ENCODE data around the gene TMTC3.

TMTC3 gene

GRCh38 chr12:88200029-88200428 lies 57.9 kb downstream of the TMTC3 start:
- H3K79me2 ChIP-seq (ENCODE audit: insufficient read depth, low read length) = no peaks in the 10 kb centered on the region
- H3K4me2 ChIP-seq (ENCODE audit: insufficient read depth, low read length) = no peak overlapping the region
- no peaks in the 10 kb centered on the region for H3K27me3 ChIP-seq (ENCODE audit: insufficient read depth, low read length, poor library complexity)
- H3K27ac ChIP-seq (ENCODE audit: low read length) = no peak overlapping the region
- no peaks in the 10 kb centered on the region for H3K4me1 ChIP-seq (ENCODE audit: insufficient read depth, low read length)
- peaks cover 10% of the 10 kb centered on the region for H3K36me3 ChIP-seq (ENCODE audit: insufficient read depth, low read length)
- no peaks in the 10 kb centered on the region for H4K20me1 ChIP-seq (ENCODE audit: insufficient read depth, low read length)
- H3K4me3 ChIP-seq (ENCODE audit: low read depth in 1 of 2, low read length in 2 of 2) = no peak overlapping the region
- TF ChIP-seq EZH2 (IDR thresholded peaks at IDR 0.05; ENCODE audit: borderline replicate concordance, low read depth, low read length, severe bottlenecking) (no peak), CTCF (IDR thresholded peaks at IDR 0.05; ENCODE audit: borderline replicate concordance, extremely low read depth, low read length, poor library complexity, severe bottlenecking) (no peak)
- peaks cover 5% of the 10 kb centered on the region for H3K9me3 ChIP-seq (ENCODE audit: insufficient read depth, low read length, severe bottlenecking)
- no peak for ATAC-seq (ENCODE audit: insufficient read depth, low read depth)
- no peak overlapping the region for H3K9ac ChIP-seq (ENCODE audit: low read depth, low read length)
- no peak overlapping the region for H2AFZ ChIP-seq (ENCODE audit: low read depth, low read length)
- no peak for DNase-seq

GRCh38 chr12:88202500-88202899 lies 60.4 kb downstream of the TMTC3 start:
- H3K36me3 ChIP-seq (ENCODE audit: insufficient read depth, low read length) = no peaks in the 10 kb centered on the region; the same call in 1 of the 2 replicates
- H4K20me1 ChIP-seq (ENCODE audit: insufficient read depth, low read length) = no peaks in the 10 kb centered on the region
- no peak for TF ChIP-seq EZH2 (IDR thresholded peaks at IDR 0.05; ENCODE audit: borderline replicate concordance, low read depth, low read length, severe bottlenecking)
- no peak for TF ChIP-seq CTCF (IDR thresholded peaks at IDR 0.05; ENCODE audit: borderline replicate concordance, extremely low read depth, low read length, poor library complexity, severe bottlenecking)
- no peak overlapping the region for H2AFZ ChIP-seq (ENCODE audit: low read depth, low read length)
- no peak for DNase-seq
- peaks cover 5% of the 10 kb centered on the region for H3K9me3 ChIP-seq (ENCODE audit: insufficient read depth, low read length, severe bottlenecking)
- no peak overlapping the region for H3K4me3 ChIP-seq (ENCODE audit: low read depth in 1 of 2, low read length in 2 of 2)
- H3K27me3 ChIP-seq (ENCODE audit: insufficient read depth, low read length, poor library complexity) = no peaks in the 10 kb centered on the region
- no peak overlapping the region for H3K27ac ChIP-seq (ENCODE audit: low read length)
- no peaks in the 10 kb centered on the region for H3K4me1 ChIP-seq (ENCODE audit: insufficient read depth, low read length)
- no peak overlapping the region for H3K9ac ChIP-seq (ENCODE audit: low read depth, low read length)
- no peak overlapping the region for H3K4me2 ChIP-seq (ENCODE audit: insufficient read depth, low read length)
- H3K79me2 ChIP-seq (ENCODE audit: insufficient read depth, low read length) = no peaks in the 10 kb centered on the region
- ATAC-seq (ENCODE audit: insufficient read depth, low read depth) = no peak

GRCh38 chr12:88206601-88207000 lies 64.5 kb downstream of the TMTC3 start:
- ATAC-seq (ENCODE audit: insufficient read depth, low read depth) = no peak
- DNase-seq = no peak
- TF ChIP-seq CTCF (IDR thresholded peaks at IDR 0.05; ENCODE audit: borderline replicate concordance, extremely low read depth, low read length, poor library complexity, severe bottlenecking) = no peak
- no peak for TF ChIP-seq EZH2 (IDR thresholded peaks at IDR 0.05; ENCODE audit: borderline replicate concordance, low read depth, low read length, severe bottlenecking)
- no peaks in the 10 kb centered on the region for H3K79me2 ChIP-seq (ENCODE audit: insufficient read depth, low read length)
- no peak overlapping the region for H3K9ac ChIP-seq (ENCODE audit: low read depth, low read length)
- peaks cover 5% of the 10 kb centered on the region for H3K9me3 ChIP-seq (ENCODE audit: insufficient read depth, low read length, severe bottlenecking)
- H4K20me1 ChIP-seq (ENCODE audit: insufficient read depth, low read length) = no peaks in the 10 kb centered on the region
- H3K4me2 ChIP-seq (ENCODE audit: insufficient read depth, low read length) = no peak overlapping the region
- no peak overlapping the region for H3K4me3 ChIP-seq (ENCODE audit: low read depth in 1 of 2, low read length in 2 of 2)
- H3K27me3 ChIP-seq (ENCODE audit: insufficient read depth, low read length, poor library complexity) = no peaks in the 10 kb centered on the region
- no peak overlapping the region for H3K27ac ChIP-seq (ENCODE audit: low read length)
- no peak overlapping the region for H2AFZ ChIP-seq (ENCODE audit: low read depth, low read length)
- no peaks in the 10 kb centered on the region for H3K4me1 ChIP-seq (ENCODE audit: insufficient read depth, low read length)
- H3K36me3 ChIP-seq (ENCODE audit: insufficient read depth, low read length) = no peaks in the 10 kb centered on the region

All from DND-41 (cell line).